Measurements from ENCODE around the gene KLRC3. TPM values are rescaled to one million over a fixed set of nuclear protein-coding genes. Genes with fewer than 3 reads are reported as not detected.
"Not testable (repeated sequence)": the region's sequence is repeated elsewhere in the genome, so short reads cannot be mapped to it uniquely, and the experiment has no call there.

KLRC3 gene
- total RNA-seq, 4 donors from 2014 or later: not detected

- H3K4me3 ChIP-seq (ENCODE audit: low read depth, poor library complexity, severe bottlenecking): no peak within 1 kb of the TSS
- TF ChIP-seq CTCF (IDR thresholded peaks at IDR 0.05) (no peak), POLR2A (IDR thresholded peaks at IDR 0.05) (no peak)
- no peak for DNase-seq (ENCODE audit: low spot score in 2 of 2)
- WGBS, 2 donors: 83 to 89% methylated on average over 1 of the region's 1 CpG
- intact Hi-C loops (cut with DNase I; ENCODE audit: low total_unique reads): no loop called here
Observed at GRCh38 chr12:10389904-10390303, 30.5 kb downstream of the KLRC3 start, which contains the start of gene KLRK1. Gene KLRK1, minus strand, starts transcription at chr12:10390041. Its CDS starts 1,231 bp downstream, at chr12:10388810.

GRCh38 chr12:10388624-10389413, 31.6 kb downstream of the KLRC3 start:
- no peak for TF ChIP-seq POLR2A (IDR thresholded peaks at IDR 0.05)
- intact Hi-C loops (cut with DNase I; ENCODE audit: low total_unique reads): no loop called here
- no peak overlapping the region for H3K4me3 ChIP-seq (ENCODE audit: low read depth, poor library complexity, severe bottlenecking)
- no peak for DNase-seq (ENCODE audit: low spot score in 2 of 2)
- 77 to 79% methylated on average over 9 of the region's 9 CpGs for WGBS, 2 donors

GRCh38 chr12:10387498-10387897, 32.9 kb downstream of the KLRC3 start:
- H3K4me3 ChIP-seq (ENCODE audit: low read depth, poor library complexity, severe bottlenecking); DNase-seq (ENCODE audit: low spot score in 2 of 2); intact Hi-C loops (cut with DNase I; ENCODE audit: low total_unique reads): not testable (repeated sequence)
- 90 to 91% methylated on average over 6 of the region's 6 CpGs for WGBS, 2 donors

GRCh38 chr12:10386857-10387256, 33.5 kb downstream of the KLRC3 start:
- no peak overlapping the region for H3K4me3 ChIP-seq (ENCODE audit: low read depth, poor library complexity, severe bottlenecking)
- DNase-seq (ENCODE audit: low spot score in 2 of 2): no peak
- intact Hi-C loops (cut with DNase I; ENCODE audit: low total_unique reads): no loop called here
- WGBS, 2 donors: 47 to 49% methylated on average over 1 of the region's 1 CpG
- TF ChIP-seq CTCF (IDR thresholded peaks at IDR 0.05) (no peak), POLR2A (IDR thresholded peaks at IDR 0.05) (no peak)

GRCh38 chr12:10385166-10385613, 35.2 kb downstream of the KLRC3 start:
- intact Hi-C loops (cut with DNase I; ENCODE audit: low total_unique reads): no loop called here
- H3K4me3 ChIP-seq (ENCODE audit: low read depth, poor library complexity, severe bottlenecking): no peak overlapping the region
- TF ChIP-seq POLR2A (IDR thresholded peaks at IDR 0.05) (no peak), CTCF (IDR thresholded peaks at IDR 0.05) (no peak)
- no peak for DNase-seq (ENCODE audit: low spot score in 2 of 2)
- 63 to 71% methylated on average over 2 of the region's 2 CpGs for WGBS, 2 donors

GRCh38 chr12:10384191-10384590, 36.2 kb downstream of the KLRC3 start:
- DNase-seq (ENCODE audit: low spot score in 2 of 2): no peak
- TF ChIP-seq CTCF (IDR thresholded peaks at IDR 0.05): no peak
- TF ChIP-seq POLR2A (IDR thresholded peaks at IDR 0.05): no peak
- WGBS, 2 donors: 90 to 91% methylated on average over 3 of the region's 3 CpGs
- intact Hi-C loops (cut with DNase I; ENCODE audit: low total_unique reads): no loop called here
- H3K4me3 ChIP-seq (ENCODE audit: low read depth, poor library complexity, severe bottlenecking): no peak overlapping the region

All from lower leg skin (tissue), 4 donors.